ENCODE measurements around the gene MED8. TPM values are rescaled to one million over a fixed set of nuclear protein-coding genes. Genes with fewer than 3 reads are reported as not detected.
A peak's percentile ranks its signal among the peaks of the same experiment; 100 is the strongest.

MED8 gene
- total and polyA plus RNA-seq, 2 of the 4 experiments (the other 2 are of a cell fraction): 61.1 to 120 TPM

GRCh38 chr1:43423672-43424550, 34.3 kb upstream of the MED8 start:
- H3K9me3 ChIP-seq (ENCODE audit: control insufficient read depth, insufficient read depth, low read length): no peaks in the 10 kb centered on the region
- H2BK15ac ChIP-seq (ENCODE audit: low read depth, low read length): no peak overlapping the region
- BruUV-seq (replicated peaks): no TSS peak
- no peak overlapping the region for H2BK20ac ChIP-seq (ENCODE audit: low read depth, low read length)
- H3K4ac ChIP-seq (ENCODE audit: low read depth, low read length): no peak overlapping the region
- peak overlapping the region; percentile 85 for H2AK9ac ChIP-seq (replicated peaks; ENCODE audit: low read depth, low read length, poor library complexity)
- no peak overlapping the region for H4K91ac ChIP-seq (ENCODE audit: insufficient read depth, low read depth, low read length)
- H3K4me2 ChIP-seq (ENCODE audit: low read depth, low read length): no peak overlapping the region
- no peak overlapping the region for H3K9ac ChIP-seq (ENCODE audit: low read depth, low read length)
- in situ Hi-C loops (cut with MboI; ENCODE audit: low sequenced_read_pairs): loop anchor here (25.0 kb wide), 1 partner anchor 512 kb away; no protein-coding TSS in a partner anchor
- dilution Hi-C loops (cut with HindIII; ENCODE audit: low sequenced_read_pairs, unreplicated experiment): no loop called here
- no peak overlapping the region for H4K8ac ChIP-seq (ENCODE audit: low read depth in 2 of 2, low read length in 2 of 2)
- H3K56ac ChIP-seq (ENCODE audit: extremely low read depth, insufficient read depth, low read length): no peak overlapping the region
- no peak overlapping the region for H3K23ac ChIP-seq (ENCODE audit: low read depth, low read length)
- H3K4me1 ChIP-seq (ENCODE audit: control insufficient read depth, insufficient read depth, low read length): no peaks in the 10 kb centered on the region
- peak overlapping the region; percentile 63 for H2AFZ ChIP-seq (replicated peaks; ENCODE audit: low read length, poor library complexity)
- no peak overlapping the region for H3K14ac ChIP-seq (replicated peaks; ENCODE audit: low read depth, low read length)
- ChIA-PET CTCF (no interaction called here), POLR2A (ENCODE audit: unreplicated experiment) (no interaction called here)
- intact Hi-C loops (cut with micrococcal nuclease): no loop called here
- TF ChIP-seq MAFK (IDR thresholded peaks at IDR 0.05; ENCODE audit: low read depth, low read length) (no peak), RCOR1 (IDR thresholded peaks at IDR 0.05; ENCODE audit: insufficient replicate concordance, low read length) (no peak), FOS (IDR thresholded peaks at IDR 0.05; ENCODE audit: low read depth, low read length) (no peak), POLR2A (IDR thresholded peaks at IDR 0.05; ENCODE audit: low read depth, low read length) (no peak)
- no peak overlapping the region for H2BK5ac ChIP-seq (ENCODE audit: low read depth, low read length, poor library complexity, severe bottlenecking)
- no peak overlapping the region for H3K4me3 ChIP-seq (ENCODE audit: insufficient read depth, low read depth, low read length)
- peaks cover 96% of the 10 kb centered on the region for H3K36me3 ChIP-seq (ENCODE audit: control insufficient read depth, insufficient read depth, low read length)
- H4K5ac ChIP-seq (ENCODE audit: low read depth, low read length): no peak overlapping the region
- DNase-seq: no peak
- H3K27ac ChIP-seq (ENCODE audit: insufficient read depth, low read length): no peak overlapping the region
- no peak for ATAC-seq (ENCODE audit: low read depth)
- 97 to 100% methylated on average over 1 to 14 of the region's 23 CpGs for WGBS, 2 experiments (ENCODE audit: extremely low coverage in 2 of 2, insufficient read length in 1 of 2)
- H3K18ac ChIP-seq (ENCODE audit: low read depth, low read length): no peak overlapping the region
- H3K27me3 ChIP-seq (ENCODE audit: control insufficient read depth, insufficient read depth, low read length): no peaks in the 10 kb centered on the region
- H3K9me1 ChIP-seq (ENCODE audit: insufficient read depth, low read length): peaks cover 20% of the 10 kb centered on the region; the same call in 1 of the 2 replicates
- H4K20me1 ChIP-seq (ENCODE audit: insufficient read depth, low read length): no peaks in the 10 kb centered on the region; the same call in 1 of the 2 replicates
- peaks cover 0 to 4% of the 10 kb centered on the region in 2 experiments; a peak in 1 of 4 replicates for H3K79me1 ChIP-seq (ENCODE audit: low read depth in 1 of 2, low read length in 2 of 2)
- H2BK120ac ChIP-seq (ENCODE audit: low read depth, low read length): no peak overlapping the region
- H2AK5ac ChIP-seq (ENCODE audit: low read depth, low read length): no peak overlapping the region

All from IMR-90 (cell line).